ENCODE data around the gene ADI1.
"Not testable (repeated sequence)": the region's sequence is repeated elsewhere in the genome, so short reads cannot be mapped to it uniquely, and the experiment has no call there.

Gene ADI1

GRCh38 chr2:3494984-3495666 is 24.2 kb downstream of the ADI1 start:
- DNase-seq (ENCODE audit: low spot score): no peak

- peak; percentile 92 for DNase-seq (ENCODE audit: low spot score)
These were observed 25.7 kb downstream of the ADI1 start for GRCh38 chr2:3493615-3494007.

DNA sequence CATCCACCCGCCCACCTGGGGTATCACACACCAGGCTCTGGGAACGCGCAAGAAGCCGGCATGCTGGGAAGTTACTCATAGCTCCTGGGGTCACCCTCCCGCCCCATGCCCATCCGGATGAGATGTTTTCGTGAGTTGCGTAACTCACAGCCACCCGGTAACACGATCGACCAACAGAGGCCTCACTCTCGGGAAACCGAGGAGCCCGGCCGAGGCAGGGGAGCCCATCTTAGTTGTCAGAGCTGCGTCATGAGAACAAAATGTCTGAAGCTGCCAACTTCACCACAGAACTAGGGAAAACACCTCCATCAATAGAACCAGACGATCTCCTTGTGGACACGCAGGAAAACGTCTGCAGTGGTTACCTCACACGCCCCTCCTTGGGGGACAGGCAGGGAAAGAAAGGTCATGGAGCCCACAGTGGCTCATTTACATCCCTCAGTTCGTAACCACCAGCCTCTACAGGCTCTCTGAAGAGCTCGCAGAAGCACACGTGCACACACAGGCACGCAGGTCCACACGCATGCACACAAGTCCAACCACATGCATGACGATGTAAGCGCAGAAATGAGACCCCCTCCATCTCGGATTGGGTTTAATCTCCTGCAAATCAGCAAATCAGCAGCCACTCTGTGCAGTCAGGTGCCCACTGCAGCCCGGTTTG is 26.2 kb downstream of the ADI1 start:
- peak; percentile 69 for DNase-seq (ENCODE audit: low spot score)

DNA sequence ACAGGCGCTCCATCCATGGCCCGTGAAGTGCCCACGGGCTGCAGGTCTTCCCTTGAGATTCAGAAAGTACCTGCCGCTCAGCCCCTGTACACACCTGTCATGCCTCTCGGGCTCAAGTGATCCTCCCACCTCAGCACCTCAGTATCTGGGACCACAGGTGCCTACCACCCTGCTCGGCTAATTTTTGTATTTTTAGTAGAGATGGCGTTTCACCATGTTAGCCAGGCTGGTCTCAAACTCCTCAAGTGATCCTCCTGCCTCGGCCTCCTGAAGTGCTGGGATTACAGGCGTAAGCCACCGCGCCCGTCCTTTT is 26.9 kb downstream of the ADI1 start:
- not testable (repeated sequence) for DNase-seq (ENCODE audit: low spot score)

GRCh38 chr2:3491716-3492474 is 27.4 kb downstream of the ADI1 start:
- no peak for DNase-seq (ENCODE audit: low spot score)

GRCh38 chr2:3491306-3491705 is 28.0 kb downstream of the ADI1 start:
- DNase-seq (ENCODE audit: low spot score): no peak

- DNase-seq (ENCODE audit: low spot score): no peak
These were observed 28.9 kb downstream of the ADI1 start for GRCh38 chr2:3490191-3491170.

GRCh38 chr2:3489764-3490115 is 29.6 kb downstream of the ADI1 start:
- no peak for DNase-seq (ENCODE audit: low spot score)

GRCh38 chr2:3488855-3489763 is 30.2 kb downstream of the ADI1 start:
- no peak for DNase-seq (ENCODE audit: low spot score)

DNA sequence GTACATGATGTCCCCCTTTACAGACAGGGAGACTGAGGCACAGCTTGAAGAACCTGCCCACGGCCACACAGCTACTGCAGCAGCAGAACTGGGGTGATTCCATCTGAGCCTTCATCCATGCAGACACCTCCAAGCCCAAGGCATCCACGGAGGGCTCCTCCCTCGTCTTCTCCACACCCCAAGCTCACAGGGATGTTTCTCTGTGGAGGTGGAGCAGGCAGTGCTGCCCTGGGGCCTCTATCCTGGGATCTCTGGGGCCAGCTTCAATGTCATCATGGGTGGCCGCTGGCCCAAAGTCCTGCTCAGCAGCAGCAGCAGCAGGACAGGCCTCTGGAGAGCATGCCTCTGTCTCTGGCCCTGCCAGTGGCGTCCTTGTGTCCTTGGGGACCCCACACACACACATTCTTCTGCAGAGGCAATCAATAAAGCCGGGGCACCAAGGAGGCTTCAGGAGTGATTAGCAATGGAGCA is 31.2 kb downstream of the ADI1 start:
- no peak for DNase-seq (ENCODE audit: low spot score)

- no peak for DNase-seq (ENCODE audit: low spot score)
These were observed 31.9 kb downstream of the ADI1 start for GRCh38 chr2:3487432-3487831.

- no peak for DNase-seq (ENCODE audit: low spot score)
These were observed 32.3 kb downstream of the ADI1 start for GRCh38 chr2:3487028-3487425.

GRCh38 chr2:3486047-3487027 is 33.0 kb downstream of the ADI1 start:
- DNase-seq (ENCODE audit: low spot score): no peak

DNA sequence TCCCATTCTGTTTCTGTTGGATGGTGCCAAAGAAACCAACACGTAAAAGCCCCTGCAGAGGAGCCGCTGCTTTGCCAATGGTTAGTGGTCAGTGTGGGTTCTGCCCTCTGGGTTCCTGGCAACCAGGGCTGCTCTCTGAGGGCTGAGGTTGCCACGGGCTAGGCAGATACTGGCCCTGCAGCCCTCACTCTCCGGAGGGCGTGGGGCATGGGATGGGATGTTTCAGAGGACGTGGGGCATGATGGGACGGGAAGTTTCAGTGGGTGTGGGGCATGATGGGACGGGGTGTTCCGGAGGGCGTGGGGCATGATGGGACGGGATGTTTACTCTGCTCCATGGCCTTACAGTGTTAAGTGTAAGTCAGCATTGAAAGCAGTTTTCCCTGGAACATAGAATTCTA is 34.2 kb downstream of the ADI1 start:
- no peak for DNase-seq (ENCODE audit: low spot score)

DNA sequence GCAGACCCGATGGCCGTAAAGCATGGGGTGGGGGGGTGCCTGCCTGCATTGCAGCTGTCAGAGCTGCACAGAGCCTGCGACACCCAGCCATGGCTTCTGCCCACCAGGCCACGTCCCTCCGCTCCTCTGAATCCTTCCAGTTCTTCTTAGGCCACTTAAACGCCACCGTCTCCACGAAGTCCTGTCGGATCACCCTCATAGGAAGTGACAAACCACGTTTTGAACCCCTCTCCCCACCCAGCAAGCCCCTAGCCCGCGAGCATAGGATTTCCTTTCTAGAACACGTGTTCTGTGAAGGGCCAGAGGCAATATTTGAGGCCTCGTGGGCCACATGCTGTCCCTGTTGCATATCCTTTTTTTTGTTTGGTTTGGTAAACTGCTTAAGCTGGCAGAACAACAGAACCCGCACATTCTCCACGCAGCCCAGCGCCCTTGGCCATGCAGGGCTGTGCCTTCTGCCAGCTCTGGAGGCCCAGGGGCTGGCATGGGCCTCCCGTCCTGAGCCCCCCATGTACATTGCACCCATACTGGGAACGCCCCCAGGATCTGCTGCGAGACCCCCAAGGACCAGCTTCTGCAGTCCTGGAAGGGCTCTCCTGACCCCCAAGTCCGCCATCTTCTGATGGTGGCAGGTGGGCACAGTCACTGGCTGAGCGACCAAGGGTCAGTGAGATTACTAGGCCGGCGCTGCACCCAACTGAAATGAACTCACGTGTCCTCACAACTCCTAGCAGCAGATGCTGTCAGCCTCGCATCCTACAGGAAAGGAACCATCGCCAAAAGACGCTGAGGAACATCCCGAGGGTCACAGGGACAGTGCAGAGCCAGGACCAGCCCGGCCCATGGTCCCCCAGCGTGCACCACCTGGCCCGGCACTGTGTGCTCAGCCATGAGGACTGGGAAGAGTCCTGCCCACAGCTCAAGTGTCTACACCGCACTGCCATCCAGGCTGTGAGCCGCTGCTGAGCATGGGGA is 35.1 kb downstream of the ADI1 start:
- no peak for DNase-seq (ENCODE audit: low spot score)

DNA sequence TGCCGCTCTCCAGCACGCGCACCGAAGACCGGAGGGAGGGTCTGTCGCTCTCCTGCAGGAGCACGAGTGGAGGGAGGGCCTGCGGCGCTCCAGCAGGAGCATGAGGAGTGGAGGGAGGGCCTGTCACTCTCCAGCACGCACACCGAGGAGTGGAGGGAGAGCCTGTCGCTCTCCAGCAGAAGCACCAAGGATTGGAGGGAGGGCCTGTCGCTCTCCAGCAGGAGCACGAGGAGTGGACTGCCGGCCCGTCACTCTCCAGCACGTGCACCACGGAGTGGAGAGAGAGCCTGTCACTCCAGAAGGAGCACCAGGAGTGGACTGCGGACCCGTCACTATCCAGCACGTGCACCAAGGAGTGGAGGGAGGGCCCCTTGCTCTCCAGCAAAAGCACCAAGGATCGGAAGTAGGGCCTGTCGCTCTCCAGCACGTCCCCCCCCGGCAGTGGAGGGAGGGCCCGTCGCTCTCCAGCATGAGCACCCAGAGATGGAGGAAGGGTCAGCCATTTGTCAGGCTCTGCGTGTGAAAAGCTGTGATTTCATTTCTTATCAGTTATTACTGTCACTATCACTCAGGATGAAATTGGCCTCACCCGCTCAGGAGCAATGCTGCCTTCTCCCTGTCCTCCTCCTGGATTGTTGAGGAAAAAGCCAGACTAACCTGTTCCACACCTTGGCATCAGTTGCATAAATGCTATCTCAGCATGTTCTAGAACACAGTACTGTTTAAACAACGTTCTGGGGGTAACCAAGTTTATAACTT is 35.9 kb downstream of the ADI1 start:
- DNase-seq (ENCODE audit: low spot score): peak; percentile 100

DNA sequence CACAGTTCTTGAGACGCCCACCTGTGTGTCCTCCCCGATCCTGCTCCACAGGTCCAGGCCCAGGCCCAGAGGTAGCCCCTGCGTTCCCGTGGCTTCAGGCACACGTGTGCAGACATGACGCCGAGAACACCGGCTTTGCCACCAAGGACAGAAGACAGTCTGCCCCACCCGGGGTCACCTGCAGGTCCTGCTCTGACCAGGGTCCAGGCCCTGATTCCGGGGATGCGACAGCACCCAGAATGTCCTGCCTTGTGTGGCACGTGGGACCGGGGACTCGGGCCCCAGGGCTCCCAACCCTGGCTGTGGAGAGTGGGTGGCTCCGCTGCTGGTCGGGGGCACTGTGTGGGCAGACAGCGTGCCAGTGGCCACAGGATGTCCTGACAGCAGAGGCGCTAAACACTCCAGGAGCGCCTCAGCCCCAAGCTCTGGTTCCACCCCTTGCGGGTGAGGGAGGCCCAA is 36.9 kb downstream of the ADI1 start:
- no peak for DNase-seq (ENCODE audit: low spot score)

Measured in SK-N-DZ (cell line).